Erythroblast (primary cell): ENCODE results near the gene FMNL3.

ENCODE experiments used
- GATA1 ChIP-seq: IDR thresholded peaks from 2 replicates; pipeline ENCODE4 v1.6.1; 2011; ENCODE audit warnings: low read depth, mild to moderate bottlenecking, control low read depth, low read length, moderate library complexity
- POLR2A ChIP-seq: IDR thresholded peaks from 2 replicates; pipeline ENCODE4 v1.6.1; 2011; ENCODE audit warnings: mild to moderate bottlenecking, low read length

DNA sequence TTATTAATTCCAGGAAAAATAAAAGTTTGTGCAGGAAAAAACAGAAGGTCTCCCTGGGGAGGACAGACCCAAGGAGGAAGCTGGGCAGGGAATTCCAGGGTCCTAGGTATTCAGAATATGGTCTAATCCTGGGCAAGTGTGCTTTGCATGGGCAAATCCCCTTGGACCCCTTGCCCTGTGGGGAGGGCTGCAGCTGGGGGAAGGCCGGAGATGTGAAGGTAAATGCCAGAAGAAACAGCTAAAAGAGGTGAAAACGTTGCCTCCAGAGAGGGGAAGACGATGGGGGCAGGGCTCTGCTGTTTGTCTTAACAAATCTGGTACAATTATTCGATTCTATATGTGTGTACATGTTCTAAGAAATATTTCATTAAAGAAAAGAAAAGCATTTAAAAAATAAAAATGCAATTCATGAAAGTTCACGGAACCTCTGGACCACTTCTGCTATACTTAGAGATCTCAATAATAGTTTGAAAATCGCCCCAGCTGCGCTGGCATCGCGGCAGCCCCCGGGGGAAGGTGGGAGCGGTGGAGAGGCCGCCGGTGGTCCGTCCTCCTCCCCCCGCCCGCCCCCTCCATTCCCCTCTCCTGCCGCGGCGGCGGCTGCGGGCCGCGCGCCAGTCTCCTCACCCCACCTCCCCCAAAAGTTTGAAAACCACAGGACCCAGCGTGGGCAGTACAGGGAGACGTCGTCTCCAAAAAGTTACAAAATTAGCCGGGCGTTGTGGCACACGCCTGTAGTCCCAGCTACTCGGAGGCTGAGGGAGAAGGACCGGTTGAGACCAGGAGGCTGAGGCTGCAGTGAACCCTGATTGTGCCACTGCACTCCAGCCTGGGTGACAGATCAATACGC, 85.3 kb downstream of the FMNL3 start:
- TF ChIP-seq POLR2A (no peak), GATA1 (no peak)
